HepG2 (cell line): ENCODE measurements around the gene RASSF4. TPM values are rescaled to one million over a fixed set of nuclear protein-coding genes. Genes with fewer than 3 reads are reported as not detected.

Experiments used
- ADNP ChIP-seq: sonication (generic); formaldehyde crosslinking; IDR thresholded peaks from 2 replicates; pipeline ENCODE4 v1.4.0; 2020; ENCODE audit warnings: missing genetic modification reagents
- ARNT ChIP-seq: fragments of 450-650 bp; IDR thresholded peaks from 2 replicates; pipeline ENCODE4 v1.6.1; 2017
- CBX5 ChIP-seq: sonication (generic); formaldehyde crosslinking; IDR thresholded peaks from 2 replicates; pipeline ENCODE4 v1.4.0; 2020; ENCODE audit warnings: missing genetic modification reagents, borderline replicate concordance
- HCFC1 ChIP-seq: fragments of 150-350 bp; IDR thresholded peaks from 2 replicates; pipeline ENCODE4 v1.6.1; 2014; ENCODE audit warnings: low read depth, low read length
- SMARCE1 ChIP-seq: fragments of 450-650 bp; IDR thresholded peaks from 2 replicates; pipeline ENCODE4 v1.6.1; 2017; ENCODE audit warnings: borderline replicate concordance
- U2AF2 ChIP-seq: fragments of 200-400 bp; formaldehyde crosslinking; IDR thresholded peaks from 2 replicates; pipeline ENCODE4 v1.6.1; 2017; ENCODE audit warnings: low read depth, mild to moderate bottlenecking, low read length
- ZNF232 ChIP-seq: sonication (generic); formaldehyde crosslinking; IDR thresholded peaks from 2 replicates; pipeline ENCODE4 v1.4.0; 2020; ENCODE audit warnings: missing genetic modification reagents, borderline replicate concordance
- ZNF292 ChIP-seq: sonication (generic); formaldehyde crosslinking; IDR thresholded peaks from 2 replicates; pipeline ENCODE4 v1.8.1; 2022; ENCODE audit warnings: mild to moderate bottlenecking, low read depth, missing genetic modification reagents, borderline replicate concordance
- ZNF296 ChIP-seq: sonication (generic); formaldehyde crosslinking; conservative IDR thresholded peaks from 2 replicates; pipeline ENCODE4 v1.5.0; 2020; ENCODE audit warnings: mild to moderate bottlenecking, missing genetic modification reagents
- ZNF512B ChIP-seq: sonication (generic); formaldehyde crosslinking; IDR thresholded peaks from 2 replicates; pipeline ENCODE4 v1.5.1; 2020; ENCODE audit warnings: missing genetic modification reagents, mild to moderate bottlenecking, borderline replicate concordance
- ZNF564 ChIP-seq: sonication (generic); formaldehyde crosslinking; IDR thresholded peaks from 2 replicates; pipeline ENCODE4 v1.8.1; 2023; ENCODE audit warnings: mild to moderate bottlenecking, missing genetic modification reagents
- ZNF710 ChIP-seq: sonication (generic); formaldehyde crosslinking; IDR thresholded peaks from 2 replicates; pipeline ENCODE4 v1.5.0; 2020; ENCODE audit warnings: mild to moderate bottlenecking, missing genetic modification reagents, borderline replicate concordance
- ZNF782 ChIP-seq: sonication (generic); formaldehyde crosslinking; IDR thresholded peaks from 2 replicates; pipeline ENCODE4 v1.4.0; 2020; ENCODE audit warnings: missing genetic modification reagents, mild to moderate bottlenecking, borderline replicate concordance
- polyA plus RNA-seq, 8 experiments: library from polyadenylated mRNA; depleted of rRNA in 3 of 8; stranded (reverse) in 7 of 8; unstranded in 1 of 8; fragments of >200 nt; fragmentation: Illumina TruSeq in 4 of 8; extraction: Trizol in 4 of 8; gene quantifications; 2 replicates each; pipeline versions ENCODE4 v1.2.1 to v1.2.3, GENCODE V29; 2011 to 2016; ENCODE audit warnings: low read depth in 4 of 8, missing spikeins in 1 of 8, mixed read lengths in 1 of 8; ENCODE audit not compliant: insufficient read depth in 1 of 8
- total RNA-seq, 5 experiments: library from RNA; depleted of rRNA; stranded (reverse); fragments of >200 nt; fragmentation: Illumina TruSeq; extraction: Trizol; gene quantifications; 2 replicates each; pipeline ENCODE4 v1.2.3, GENCODE V29; 2016; ENCODE audit warnings: low read depth in 1 of 5
- TF ChIP-seq, protein P1 (sequence below): sonication (generic); formaldehyde crosslinking; IDR thresholded peaks from 2 replicates; pipeline ENCODE4 v1.4.0; 2020; ENCODE audit warnings: missing genetic modification reagents, borderline replicate concordance
- TF ChIP-seq, protein P2 (sequence below): sonication (generic); formaldehyde crosslinking; IDR thresholded peaks from 2 replicates; pipeline ENCODE4 v1.4.0; 2020; ENCODE audit warnings: low read depth, missing genetic modification reagents
- TF ChIP-seq, protein P3 (sequence below): sonication (generic); formaldehyde crosslinking; IDR thresholded peaks from 2 replicates; pipeline ENCODE4 v1.4.0; 2020; ENCODE audit warnings: mild to moderate bottlenecking, missing genetic modification reagents

The RASSF4 gene
- total and polyA plus RNA-seq, 2 of the 13 experiments (the other 11 are each of a cell fraction or from before 2014, with no cell fraction given), result 34.0 to 51.7 TPM

- no peak for TF ChIP-seq ZNF512B (CRISPR knock-in tag)
- peak; percentile 41; the same call in 1 of the 2 replicates for TF ChIP-seq HCFC1
- no peak for TF ChIP-seq ADNP (CRISPR knock-in tag)
- TF ChIP-seq ZNF564, result peak; percentile 90
- TF ChIP-seq, protein P1, sequence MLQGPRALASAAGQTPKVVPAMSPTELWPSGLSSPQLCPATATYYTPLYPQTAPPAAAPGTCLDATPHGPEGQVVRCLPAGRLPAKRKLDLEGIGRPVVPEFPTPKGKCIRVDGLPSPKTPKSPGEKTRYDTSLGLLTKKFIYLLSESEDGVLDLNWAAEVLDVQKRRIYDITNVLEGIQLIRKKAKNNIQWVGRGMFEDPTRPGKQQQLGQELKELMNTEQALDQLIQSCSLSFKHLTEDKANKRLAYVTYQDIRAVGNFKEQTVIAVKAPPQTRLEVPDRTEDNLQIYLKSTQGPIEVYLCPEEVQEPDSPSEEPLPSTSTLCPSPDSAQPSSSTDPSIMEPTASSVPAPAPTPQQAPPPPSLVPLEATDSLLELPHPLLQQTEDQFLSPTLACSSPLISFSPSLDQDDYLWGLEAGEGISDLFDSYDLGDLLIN (CRISPR knock-in tag), result peak; percentile 54; the same call in 1 of the 2 replicates
- no peak for TF ChIP-seq ZNF296 (CRISPR knock-in tag)
- TF ChIP-seq ZNF232 (CRISPR knock-in tag), result peak; percentile 78; the same call in 1 of the 2 replicates
- TF ChIP-seq, protein P2, sequence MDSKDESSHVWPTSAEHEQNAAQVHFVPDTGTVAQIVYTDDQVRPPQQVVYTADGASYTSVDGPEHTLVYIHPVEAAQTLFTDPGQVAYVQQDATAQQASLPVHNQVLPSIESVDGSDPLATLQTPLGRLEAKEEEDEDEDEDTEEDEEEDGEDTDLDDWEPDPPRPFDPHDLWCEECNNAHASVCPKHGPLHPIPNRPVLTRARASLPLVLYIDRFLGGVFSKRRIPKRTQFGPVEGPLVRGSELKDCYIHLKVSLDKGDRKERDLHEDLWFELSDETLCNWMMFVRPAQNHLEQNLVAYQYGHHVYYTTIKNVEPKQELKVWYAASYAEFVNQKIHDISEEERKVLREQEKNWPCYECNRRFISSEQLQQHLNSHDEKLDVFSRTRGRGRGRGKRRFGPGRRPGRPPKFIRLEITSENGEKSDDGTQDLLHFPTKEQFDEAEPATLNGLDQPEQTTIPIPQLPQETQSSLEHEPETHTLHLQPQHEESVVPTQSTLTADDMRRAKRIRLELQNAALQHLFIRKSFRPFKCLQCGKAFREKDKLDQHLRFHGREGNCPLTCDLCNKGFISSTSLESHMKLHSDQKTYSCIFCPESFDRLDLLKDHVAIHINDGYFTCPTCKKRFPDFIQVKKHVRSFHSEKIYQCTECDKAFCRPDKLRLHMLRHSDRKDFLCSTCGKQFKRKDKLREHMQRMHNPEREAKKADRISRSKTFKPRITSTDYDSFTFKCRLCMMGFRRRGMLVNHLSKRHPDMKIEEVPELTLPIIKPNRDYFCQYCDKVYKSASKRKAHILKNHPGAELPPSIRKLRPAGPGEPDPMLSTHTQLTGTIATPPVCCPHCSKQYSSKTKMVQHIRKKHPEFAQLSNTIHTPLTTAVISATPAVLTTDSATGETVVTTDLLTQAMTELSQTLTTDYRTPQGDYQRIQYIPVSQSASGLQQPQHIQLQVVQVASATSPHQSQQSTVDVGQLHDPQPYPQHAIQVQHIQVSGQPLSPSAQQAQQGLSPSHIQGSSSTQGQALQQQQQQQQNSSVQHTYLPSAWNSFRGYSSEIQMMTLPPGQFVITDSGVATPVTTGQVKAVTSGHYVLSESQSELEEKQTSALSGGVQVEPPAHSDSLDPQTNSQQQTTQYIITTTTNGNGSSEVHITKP, result peak; percentile 77; the same call in 1 of the 2 replicates
- TF ChIP-seq U2AF2, result no peak
- TF ChIP-seq ARNT, result no peak
- 0 out of 2 replicates have a peak, but pooled peaks have one; percentile 47 for TF ChIP-seq ZNF292 (CRISPR knock-in tag)
- TF ChIP-seq, protein P3, sequence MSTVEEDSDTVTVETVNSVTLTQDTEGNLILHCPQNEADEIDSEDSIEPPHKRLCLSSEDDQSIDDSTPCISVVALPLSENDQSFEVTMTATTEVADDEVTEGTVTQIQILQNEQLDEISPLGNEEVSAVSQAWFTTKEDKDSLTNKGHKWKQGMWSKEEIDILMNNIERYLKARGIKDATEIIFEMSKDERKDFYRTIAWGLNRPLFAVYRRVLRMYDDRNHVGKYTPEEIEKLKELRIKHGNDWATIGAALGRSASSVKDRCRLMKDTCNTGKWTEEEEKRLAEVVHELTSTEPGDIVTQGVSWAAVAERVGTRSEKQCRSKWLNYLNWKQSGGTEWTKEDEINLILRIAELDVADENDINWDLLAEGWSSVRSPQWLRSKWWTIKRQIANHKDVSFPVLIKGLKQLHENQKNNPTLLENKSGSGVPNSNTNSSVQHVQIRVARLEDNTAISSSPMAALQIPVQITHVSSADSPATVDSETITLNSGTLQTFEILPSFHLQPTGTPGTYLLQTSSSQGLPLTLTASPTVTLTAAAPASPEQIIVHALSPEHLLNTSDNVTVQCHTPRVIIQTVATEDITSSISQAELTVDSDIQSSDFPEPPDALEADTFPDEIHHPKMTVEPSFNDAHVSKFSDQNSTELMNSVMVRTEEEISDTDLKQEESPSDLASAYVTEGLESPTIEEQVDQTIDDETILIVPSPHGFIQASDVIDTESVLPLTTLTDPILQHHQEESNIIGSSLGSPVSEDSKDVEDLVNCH (CRISPR knock-in tag), result no peak
- peak; percentile 57; the same call in 1 of the 2 replicates for TF ChIP-seq ZNF710 (CRISPR knock-in tag)
- TF ChIP-seq CBX5, result peak; percentile 62; the same call in 1 of the 2 replicates
- peak; percentile 41; the same call in 1 of the 2 replicates for TF ChIP-seq ZNF782
- TF ChIP-seq SMARCE1, result no peak
Observed at GRCh38 chr10:44978570-44979280, 19.1 kb downstream of the RASSF4 start, which contains the start of gene DEPP1 (continued).
